ENCODE measurements around the gene ZNF746. TPM values are rescaled to one million over a fixed set of nuclear protein-coding genes. Genes with fewer than 3 reads are reported as not detected.
A peak's percentile ranks its signal among the peaks of the same experiment; 100 is the strongest.
"Not testable (repeated sequence)": the region's sequence is repeated elsewhere in the genome, so short reads cannot be mapped to it uniquely, and the experiment has no call there.

ZNF746 gene
- total and polyA plus RNA-seq, 9 of the 15 experiments (the other 6 are each of a cell fraction or from before 2014, with no cell fraction given), result 1.7 to 31.6 (median 13.3) TPM

GRCh38 chr7:149493975-149494374 lies 3.6 kb downstream of the ZNF746 start:
- peaks cover 31 to 34% of the 10 kb centered on the region in 2 experiments for H3K4me1 ChIP-seq (replicated peaks in 1 of 2; ENCODE audit: control insufficient read depth in 2 of 2, insufficient read depth in 2 of 2, low read length in 2 of 2)
- H3K9ac ChIP-seq (ENCODE audit: insufficient read depth in 1 of 2, low read depth in 2 of 2, low read length in 2 of 2); intact Hi-C loops (cut with micrococcal nuclease); H3K27ac ChIP-seq (ENCODE audit: extremely low read depth, low read depth, low read length); DNase-seq (ENCODE audit: extremely low read depth in 1 of 4, low spot score in 3 of 4); H4K20me1 ChIP-seq (replicated peaks; ENCODE audit: control insufficient read depth, insufficient read depth, low read length); H3K4me3 ChIP-seq; FAIRE-seq; H3K27me3 ChIP-seq (ENCODE audit: control insufficient read depth in 2 of 2, insufficient read depth in 2 of 2, low read length in 2 of 2); ATAC-seq; H3K4me2 ChIP-seq (ENCODE audit: insufficient read depth, low read length); BruUV-seq (replicated peaks); H2AFZ ChIP-seq (ENCODE audit: low read depth, low read length); CTCF ChIA-PET (ENCODE audit: low intra/inter-chr PET ratio); H3K9me3 ChIP-seq (replicated peaks; ENCODE audit: control insufficient read depth, insufficient read depth, low read depth, low read length); in situ Hi-C loops (cut with MboI); H3K9me1 ChIP-seq (ENCODE audit: control insufficient read depth, insufficient read depth, low read length); POLR2A ChIA-PET: not testable (repeated sequence)
- 0 out of 2 replicates have a peak, but pooled peaks have one; percentile 17 for TF ChIP-seq POLR2G (IDR thresholded peaks at IDR 0.05; ENCODE audit: low read depth, low read length)
- peaks cover 66% of the 10 kb centered on the region for H3K36me3 ChIP-seq (ENCODE audit: control insufficient read depth, insufficient read depth, low read length)
- WGBS (ENCODE audit: insufficient coverage, low coverage, missing lambda C conversion rate), result 96% methylated on average over 13 of the region's 20 CpGs
- peaks cover 33% of the 10 kb centered on the region for H3K79me2 ChIP-seq (ENCODE audit: control insufficient read depth, insufficient read depth, low read length)

GRCh38 chr7:149493366-149493765 lies 4.2 kb downstream of the ZNF746 start:
- in situ Hi-C loops (cut with MboI) (no loop called here), intact Hi-C loops (cut with micrococcal nuclease) (no loop called here)
- 88% methylated on average over 9 of the region's 9 CpGs for WGBS (ENCODE audit: insufficient coverage, low coverage, missing lambda C conversion rate)
- FAIRE-seq (no peak), ATAC-seq (no peak), DNase-seq (ENCODE audit: extremely low read depth in 1 of 4, low spot score in 3 of 4) (no peak)
- H3K9me1 ChIP-seq (ENCODE audit: control insufficient read depth, insufficient read depth, low read length), result peaks cover 6% of the 10 kb centered on the region
- ChIA-PET CTCF (ENCODE audit: low intra/inter-chr PET ratio) (no interaction called here), POLR2A (no interaction called here)
- peaks cover 33% of the 10 kb centered on the region for H3K79me2 ChIP-seq (ENCODE audit: control insufficient read depth, insufficient read depth, low read length)
- H4K20me1 ChIP-seq (replicated peaks; ENCODE audit: control insufficient read depth, insufficient read depth, low read length), result peaks cover 5% of the 10 kb centered on the region
- H3K4me1 ChIP-seq (replicated peaks in 1 of 2; ENCODE audit: control insufficient read depth in 2 of 2, insufficient read depth in 2 of 2, low read length in 2 of 2), result peaks cover 28 to 34% of the 10 kb centered on the region in 2 experiments
- no peak overlapping the region for H3K4me3 ChIP-seq
- BruUV-seq (replicated peaks), result no TSS peak
- H3K27ac ChIP-seq (ENCODE audit: extremely low read depth, low read depth, low read length), result no peak overlapping the region; the same call in 2 of the 3 replicates
- H3K4me2 ChIP-seq (ENCODE audit: insufficient read depth, low read length), result no peak overlapping the region
- H3K9me3 ChIP-seq (replicated peaks; ENCODE audit: control insufficient read depth, insufficient read depth, low read depth, low read length), result no peaks in the 10 kb centered on the region
- no peaks in the 10 kb centered on the region for H3K27me3 ChIP-seq (ENCODE audit: control insufficient read depth in 2 of 2, insufficient read depth in 2 of 2, low read length in 2 of 2)
- no peak overlapping the region for H2AFZ ChIP-seq (ENCODE audit: low read depth, low read length)
- H3K9ac ChIP-seq (ENCODE audit: insufficient read depth in 1 of 2, low read depth in 2 of 2, low read length in 2 of 2), result no peak overlapping the region
- peaks cover 71% of the 10 kb centered on the region for H3K36me3 ChIP-seq (ENCODE audit: control insufficient read depth, insufficient read depth, low read length)
- no peak for TF ChIP-seq KAT2B (IDR thresholded peaks at IDR 0.05; ENCODE audit: low read depth, low read length)
- TF ChIP-seq FOSL1 (tag; conservative IDR thresholded peaks at IDR 0.05), result no peak
- TF ChIP-seq ZC3H4 (CRISPR knock-in tag; IDR thresholded peaks at IDR 0.05; ENCODE audit: borderline replicate concordance), result 0 out of 2 replicates have a peak, but pooled peaks have one; percentile 36
- no peak for TF ChIP-seq ZNF655 (CRISPR knock-in tag; IDR thresholded peaks at IDR 0.05)

Data from K562 (cell line).